Activated T-helper 1 cell treated with Interleukin-2 at 50 U/mL for 16 hours (primary cell): Measurements from ENCODE around the gene TRIO.

Experiments used
- DNase-seq: peaks from one replicate; pipeline ENCODE4 v3.0.0-alpha.2; 2020; ENCODE audit warnings: low read depth

Gene TRIO

DNA sequence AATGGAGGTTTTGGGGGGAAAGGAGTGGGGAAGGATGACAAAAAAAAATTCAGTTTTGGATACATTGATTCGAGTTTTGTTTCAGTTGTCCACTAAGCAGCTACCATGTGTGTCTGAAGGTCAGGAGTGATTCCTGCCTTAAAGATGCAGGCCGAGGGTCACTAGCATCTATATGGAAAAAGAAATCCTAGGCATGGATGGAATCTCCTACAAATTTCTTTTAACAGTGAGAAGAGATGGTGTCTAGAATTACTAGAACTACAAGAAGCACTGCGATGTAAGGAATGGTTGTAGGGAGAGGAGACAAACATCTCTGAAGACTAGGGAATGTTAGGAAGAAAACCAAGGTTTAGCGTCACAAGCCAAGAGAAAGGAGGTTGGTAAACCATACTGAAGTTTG, 19.6 kb upstream of the TRIO start:
- no peak for DNase-seq

DNA sequence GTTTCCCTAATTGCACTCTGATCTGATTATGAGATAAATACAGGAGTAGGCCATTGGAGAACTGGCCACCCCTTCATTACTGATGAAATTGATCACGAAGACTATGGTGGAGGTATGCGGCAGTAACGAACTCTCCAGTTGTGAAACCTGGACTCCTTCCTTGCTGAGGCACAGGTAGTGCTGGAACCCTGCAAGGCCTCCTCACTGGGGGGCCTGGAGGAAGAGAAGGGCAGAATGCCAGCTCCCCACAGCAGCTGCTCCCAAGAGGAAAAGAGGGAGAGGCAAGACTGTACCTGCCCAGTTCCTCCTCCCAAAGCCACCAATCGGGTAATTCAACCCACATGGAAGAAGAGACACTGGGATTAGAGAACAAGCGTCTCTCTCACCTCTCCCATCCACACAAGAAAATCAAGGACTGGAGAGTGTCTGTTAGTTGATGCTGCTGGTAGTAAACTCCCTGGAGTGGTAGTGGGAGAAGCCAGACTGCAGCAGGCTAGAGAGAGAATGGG, 19.1 kb upstream of the TRIO start:
- DNase-seq, result no peak

DNA sequence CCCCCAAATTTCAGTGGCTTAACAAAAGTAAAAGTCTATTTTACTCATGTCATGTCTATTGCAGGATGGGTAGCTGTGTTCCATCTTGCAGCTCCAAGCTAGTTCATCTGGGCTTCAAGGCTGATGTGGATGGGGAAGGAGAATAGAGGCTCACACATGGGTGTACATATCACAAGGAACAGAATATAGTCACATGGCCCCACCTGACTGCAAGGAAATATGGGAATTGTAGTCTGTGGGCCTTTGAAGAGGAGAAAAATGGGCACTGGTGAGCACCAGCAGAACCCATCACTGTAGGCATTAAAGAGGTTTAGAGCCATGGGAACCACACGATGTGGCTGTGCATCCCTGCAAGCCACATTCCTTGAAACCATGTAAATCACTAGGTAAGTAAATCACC, 17.9 kb upstream of the TRIO start:
- no peak for DNase-seq

DNA sequence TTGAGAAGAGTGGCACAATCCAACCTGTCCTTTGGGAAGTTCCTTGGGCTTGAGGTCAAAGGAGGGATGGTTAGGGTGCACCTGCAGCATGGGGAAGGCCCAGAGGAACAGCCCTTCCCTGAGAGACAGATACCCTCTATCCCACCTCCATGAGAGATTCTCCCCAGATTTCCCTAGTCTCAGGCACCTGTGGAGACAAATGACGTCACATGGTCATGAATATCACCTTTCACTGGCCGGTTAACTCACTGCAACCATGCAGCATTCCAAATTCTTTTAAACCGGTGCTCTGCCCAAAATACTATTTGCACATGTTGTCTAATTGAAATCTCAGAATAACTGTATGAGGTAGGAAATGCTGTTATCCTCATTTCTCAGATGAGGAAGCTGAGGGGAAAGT, 15.6 kb upstream of the TRIO start:
- DNase-seq, result no peak

DNA sequence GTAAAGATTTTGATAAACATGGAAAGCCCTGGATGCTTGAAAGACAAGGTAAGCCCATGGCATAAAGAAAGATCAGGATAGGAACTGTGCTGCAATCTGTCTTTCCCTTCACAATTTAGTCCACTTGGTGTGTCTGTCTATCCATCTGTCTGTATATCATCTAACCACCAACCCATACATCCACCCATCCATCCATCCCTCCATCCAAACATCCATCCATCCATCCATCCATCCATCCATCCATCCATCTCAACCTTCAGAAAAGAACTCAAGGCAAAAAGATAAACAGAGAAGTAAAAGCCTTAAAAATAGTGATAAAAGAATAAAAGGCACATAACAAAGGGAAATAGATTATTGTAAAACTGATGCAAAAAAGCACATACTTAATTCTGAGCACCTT, 15.1 kb upstream of the TRIO start:
- DNase-seq, result no peak

DNA sequence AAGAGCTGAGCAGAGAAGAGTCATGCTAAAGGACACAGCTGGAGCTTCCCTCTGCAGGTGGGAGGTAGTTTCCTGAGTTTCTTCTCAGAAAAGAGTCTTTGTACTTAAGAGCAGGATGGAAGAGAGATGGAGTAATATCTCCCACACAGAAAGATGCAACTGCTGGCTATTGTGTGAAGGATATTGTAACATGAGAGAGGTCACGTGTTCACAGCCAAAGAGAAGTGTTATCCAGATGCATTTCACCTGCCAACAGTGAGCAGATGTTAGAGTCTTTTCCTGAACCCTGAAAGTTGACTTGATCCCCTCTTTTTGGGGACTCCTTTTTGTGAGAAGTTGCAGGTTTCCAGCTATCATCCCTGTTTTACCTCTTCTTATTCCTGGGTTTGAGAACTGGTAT, 14.0 kb upstream of the TRIO start:
- no peak for DNase-seq

DNA sequence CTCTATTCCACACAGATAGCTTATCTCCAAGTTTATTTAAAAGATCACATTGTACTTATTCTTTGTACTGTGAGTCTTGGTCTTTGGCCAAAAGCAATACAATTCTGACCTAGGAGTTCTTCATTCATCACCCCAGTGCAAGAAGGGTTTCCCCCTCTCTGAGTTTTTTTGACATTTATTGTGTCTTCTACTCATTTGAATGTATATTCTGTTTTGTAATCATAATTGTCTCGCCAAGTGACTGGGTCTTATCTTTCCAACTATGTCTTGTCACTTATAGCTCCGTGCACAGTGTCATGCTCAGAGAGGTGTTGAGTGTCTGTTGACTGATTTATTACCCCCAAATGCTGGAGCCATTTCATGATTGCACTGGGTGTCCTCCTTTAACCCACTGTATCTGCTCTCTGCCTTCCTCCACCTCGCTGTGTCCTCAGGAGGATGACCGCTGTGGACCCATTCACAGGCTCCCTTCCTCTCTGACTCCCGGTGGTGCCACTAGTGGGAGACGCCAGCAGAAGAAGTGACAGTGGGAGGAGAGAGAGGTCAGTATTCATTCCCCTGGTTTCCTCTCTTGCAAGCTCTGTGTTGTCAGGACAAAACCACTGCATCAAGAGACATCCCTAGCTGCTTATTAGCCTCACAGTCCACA, 11.2 kb upstream of the TRIO start:
- DNase-seq, result no peak

DNA sequence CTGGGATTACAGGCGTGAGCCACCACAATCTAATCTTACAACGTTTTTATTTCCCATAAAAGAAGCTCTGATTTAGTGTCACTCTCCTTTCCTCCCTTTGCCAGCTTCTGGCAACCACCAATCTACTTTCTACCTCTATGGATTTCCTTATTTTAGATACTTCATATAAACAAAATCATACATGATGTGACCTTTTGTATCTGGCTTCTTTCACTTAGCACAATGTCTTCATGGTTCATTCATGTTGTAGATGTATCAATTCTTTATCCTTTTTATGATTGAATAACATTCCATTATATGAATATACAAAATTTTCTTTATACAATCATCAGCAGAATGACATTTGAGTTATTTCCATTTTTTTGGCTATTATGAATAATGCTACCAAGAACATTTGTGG, 9.7 kb upstream of the TRIO start:
- DNase-seq, result no peak

DNA sequence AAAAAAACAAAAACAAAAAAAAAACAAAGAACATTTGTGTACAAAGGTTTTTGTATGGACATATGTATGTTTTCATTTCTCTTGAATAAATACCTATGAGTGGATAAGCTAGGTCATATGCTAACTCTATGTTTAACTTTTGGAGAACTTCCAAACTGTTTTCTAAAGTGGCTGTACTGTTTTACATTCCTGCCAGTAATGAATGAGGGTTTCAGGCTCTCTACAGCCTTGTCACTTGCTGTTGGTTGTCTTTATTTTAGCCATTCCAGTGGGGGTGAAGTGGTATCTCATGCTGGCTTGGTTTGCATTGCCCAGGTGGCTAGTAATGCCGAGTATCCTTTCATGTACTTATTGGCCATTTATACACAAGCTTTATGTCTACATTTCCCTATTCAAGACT, 9.1 kb upstream of the TRIO start:
- no peak for DNase-seq

DNA sequence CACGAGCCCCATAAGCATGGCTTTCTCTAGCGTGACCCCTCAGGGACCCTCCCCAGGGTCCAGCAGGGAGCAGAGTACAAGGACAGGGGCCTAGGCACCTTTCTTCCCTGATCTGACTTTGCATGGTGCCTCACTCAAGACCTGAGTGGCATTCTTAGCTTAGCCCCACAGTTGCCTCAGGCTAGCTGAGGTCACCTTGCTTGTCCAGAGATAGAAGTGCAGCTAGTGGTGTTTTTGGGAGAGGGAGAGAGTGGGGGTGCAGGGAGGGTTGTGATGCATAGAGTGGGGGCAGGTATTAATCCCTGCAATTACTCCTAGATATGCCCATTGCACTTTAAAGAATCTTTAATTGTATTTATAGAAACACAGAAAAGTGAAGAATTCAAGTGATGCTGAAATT, 8.4 kb upstream of the TRIO start:
- no peak for DNase-seq

DNA sequence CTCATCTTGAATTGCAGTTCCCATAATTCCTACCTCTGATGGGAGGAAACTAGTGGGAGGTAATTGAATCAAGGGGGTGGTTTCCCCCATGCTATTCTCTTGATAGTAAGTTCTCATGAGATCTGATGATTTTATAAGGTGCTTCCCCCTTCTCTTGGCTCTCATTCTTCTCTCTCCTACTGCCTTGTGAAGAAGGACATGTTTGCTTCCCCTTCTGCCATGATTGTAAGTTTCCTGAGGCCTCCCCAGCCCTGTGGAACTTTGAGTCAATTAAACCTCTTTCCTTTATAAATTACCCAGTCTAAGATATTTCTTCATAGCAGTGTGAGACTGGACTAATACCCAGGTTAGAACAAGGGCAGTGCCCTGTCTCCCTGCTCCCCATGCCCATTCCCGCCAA, 7.5 kb upstream of the TRIO start:
- DNase-seq, result no peak

DNA sequence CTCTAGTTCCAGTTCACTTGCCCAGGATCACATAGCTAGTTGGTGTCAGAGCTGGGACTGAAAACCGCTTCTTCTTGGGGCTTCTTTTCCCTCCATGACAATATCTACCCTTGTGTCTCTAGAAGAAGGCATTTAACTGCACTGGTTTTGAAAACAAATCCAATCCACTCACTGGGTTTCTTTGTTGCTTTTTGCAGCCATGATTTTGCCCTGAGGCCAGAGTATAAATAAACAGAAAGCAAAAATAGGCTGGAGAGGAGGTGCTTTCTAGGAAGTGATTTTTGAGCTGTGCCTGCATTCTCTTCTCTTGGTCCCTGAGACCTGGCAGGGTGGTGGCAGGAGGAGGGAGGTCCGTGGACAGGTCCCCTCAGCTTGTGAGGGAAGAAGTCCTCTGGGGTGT, 6.9 kb upstream of the TRIO start:
- DNase-seq, result no peak

DNA sequence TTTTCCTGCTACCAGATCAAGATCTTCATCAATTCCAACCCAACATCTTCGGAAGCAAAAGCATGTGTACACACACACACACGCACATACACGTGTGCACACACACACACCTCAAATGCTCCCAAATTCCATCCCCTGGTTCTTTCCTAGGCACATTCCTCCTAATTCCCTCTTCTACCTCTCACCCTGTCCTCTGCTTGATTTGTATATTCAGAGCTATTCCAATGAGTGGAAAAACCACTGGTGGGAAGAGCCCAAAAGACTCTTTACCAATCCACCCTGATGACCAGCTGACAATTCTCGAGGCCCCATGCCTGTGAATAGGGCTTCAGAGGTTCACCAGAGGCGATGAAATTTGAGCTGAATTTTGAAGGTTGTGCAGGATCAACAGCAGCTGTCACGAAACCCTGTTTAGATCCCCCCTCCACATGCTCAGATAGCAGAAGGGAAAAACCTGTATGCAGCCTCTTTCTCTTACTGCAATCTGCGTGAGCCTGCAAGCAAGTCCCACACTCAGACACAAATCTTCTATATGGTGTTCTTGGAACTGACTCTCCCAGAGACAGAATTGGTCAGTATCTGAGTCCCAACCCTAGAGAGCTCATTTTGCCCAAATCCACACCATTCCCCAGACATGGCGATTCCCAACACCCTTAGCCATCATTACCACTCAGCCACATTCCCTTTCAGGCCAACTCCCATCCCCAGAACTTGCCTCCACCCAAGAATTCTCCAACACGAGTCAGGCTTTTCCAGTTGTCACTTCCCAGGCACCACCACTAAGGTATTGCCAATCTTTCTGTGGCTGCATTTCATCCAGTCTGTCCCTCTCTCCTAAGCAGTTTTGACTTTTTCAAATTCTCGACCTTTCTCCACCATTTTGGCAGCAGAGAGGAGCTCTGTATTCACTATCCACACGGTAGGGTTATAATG, 4.3 kb upstream of the TRIO start:
- DNase-seq, result no peak

DNA sequence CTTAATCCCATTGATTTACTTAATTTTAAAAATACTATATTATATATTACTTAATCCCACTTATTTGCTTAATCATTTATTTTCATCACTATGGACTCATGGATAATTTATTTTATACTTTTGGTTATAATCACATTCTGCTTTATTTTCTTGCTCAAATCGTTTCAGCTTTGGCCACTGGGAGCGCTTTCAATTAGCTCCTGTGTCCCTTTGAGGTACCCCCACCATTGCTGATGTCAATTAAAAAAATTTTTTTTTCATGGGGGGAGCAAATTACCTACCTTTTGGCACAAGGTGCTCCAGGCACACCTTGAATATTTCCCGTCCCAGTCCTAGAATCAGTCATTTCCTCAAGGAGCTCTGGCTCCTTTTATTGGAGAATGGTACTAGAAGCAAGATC, 1.4 kb upstream of the TRIO start:
- no peak for DNase-seq

DNA sequence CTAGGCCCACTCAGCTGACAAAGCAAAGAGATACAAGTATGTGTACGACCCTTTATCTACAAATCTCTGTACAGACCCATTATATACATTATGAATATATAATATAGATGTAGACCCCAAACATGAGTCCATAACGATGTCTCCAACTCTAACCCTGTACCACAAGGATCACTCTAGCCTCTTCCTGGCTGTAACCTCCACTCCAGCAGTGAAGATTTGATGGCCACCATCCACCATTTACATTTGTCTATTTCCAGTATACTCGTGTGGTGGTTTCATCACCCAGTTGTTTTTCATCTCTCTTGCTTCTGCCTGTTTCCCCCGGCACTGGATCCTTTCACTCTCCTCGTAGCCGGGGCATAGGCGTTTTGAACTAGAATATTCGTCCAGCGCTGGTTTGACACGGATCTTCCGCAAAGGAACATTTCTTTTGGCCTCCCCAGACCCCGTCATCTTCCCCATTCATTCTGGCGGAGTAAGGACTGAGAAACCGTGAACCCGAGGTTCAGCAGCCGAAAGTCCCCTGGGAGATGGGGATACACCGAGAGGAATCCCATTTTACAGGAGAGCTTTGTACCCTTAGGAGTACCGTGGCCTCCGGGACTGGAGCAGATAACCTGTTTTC, 828 bp upstream of the TRIO start:
- no peak for DNase-seq

DNA sequence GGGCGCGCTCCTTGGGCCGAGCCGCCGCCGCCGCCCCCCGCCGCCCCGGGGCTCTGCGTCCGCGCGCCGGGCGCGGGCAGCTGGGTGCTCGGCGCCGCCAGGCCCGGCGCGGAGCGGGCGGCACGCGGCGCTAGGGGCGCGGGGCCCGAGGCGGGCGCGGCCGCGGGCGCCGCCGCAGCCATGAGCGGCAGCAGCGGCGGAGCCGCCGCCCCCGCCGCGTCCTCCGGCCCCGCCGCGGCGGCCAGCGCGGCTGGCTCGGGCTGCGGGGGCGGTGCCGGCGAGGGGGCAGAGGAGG, 351 bp downstream of the TRIO start:
- no peak for DNase-seq

DNA sequence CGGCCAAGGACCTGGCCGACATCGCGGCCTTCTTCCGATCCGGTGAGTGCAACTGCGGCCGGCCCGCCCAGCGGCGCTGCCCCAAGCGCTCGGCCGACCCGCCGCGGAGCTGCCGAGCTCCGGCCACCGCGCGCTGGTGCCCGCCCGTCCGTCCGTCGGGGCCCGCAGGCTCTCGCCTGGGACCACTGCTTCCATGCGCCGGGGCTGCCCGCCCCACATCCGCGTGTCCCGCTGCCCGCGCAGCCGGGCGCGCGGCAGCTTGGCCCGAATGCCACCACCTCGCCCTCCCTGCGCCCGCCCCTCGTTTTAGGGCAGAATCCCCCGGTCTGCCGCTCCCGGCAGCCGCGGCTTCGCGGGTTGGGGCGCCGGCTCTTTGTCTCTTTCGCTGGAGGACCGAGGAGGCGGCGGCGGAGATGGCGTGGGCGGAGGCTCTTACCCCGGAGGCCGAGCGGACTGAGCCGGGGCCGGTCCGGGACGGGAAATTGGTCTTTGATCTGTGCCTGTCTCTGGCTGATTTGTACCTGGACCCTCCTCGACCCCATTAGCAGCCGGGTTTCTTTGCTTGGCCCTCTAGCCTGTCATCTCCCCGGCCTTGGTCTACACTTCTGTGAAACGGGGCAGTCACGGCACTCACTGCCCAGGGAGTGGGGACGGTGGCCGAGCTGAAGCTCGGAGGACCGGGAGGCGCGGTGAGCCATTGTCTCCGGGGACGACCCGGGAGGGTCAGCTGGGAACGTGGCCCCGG, 871 bp downstream of the TRIO start:
- no peak for DNase-seq

DNA sequence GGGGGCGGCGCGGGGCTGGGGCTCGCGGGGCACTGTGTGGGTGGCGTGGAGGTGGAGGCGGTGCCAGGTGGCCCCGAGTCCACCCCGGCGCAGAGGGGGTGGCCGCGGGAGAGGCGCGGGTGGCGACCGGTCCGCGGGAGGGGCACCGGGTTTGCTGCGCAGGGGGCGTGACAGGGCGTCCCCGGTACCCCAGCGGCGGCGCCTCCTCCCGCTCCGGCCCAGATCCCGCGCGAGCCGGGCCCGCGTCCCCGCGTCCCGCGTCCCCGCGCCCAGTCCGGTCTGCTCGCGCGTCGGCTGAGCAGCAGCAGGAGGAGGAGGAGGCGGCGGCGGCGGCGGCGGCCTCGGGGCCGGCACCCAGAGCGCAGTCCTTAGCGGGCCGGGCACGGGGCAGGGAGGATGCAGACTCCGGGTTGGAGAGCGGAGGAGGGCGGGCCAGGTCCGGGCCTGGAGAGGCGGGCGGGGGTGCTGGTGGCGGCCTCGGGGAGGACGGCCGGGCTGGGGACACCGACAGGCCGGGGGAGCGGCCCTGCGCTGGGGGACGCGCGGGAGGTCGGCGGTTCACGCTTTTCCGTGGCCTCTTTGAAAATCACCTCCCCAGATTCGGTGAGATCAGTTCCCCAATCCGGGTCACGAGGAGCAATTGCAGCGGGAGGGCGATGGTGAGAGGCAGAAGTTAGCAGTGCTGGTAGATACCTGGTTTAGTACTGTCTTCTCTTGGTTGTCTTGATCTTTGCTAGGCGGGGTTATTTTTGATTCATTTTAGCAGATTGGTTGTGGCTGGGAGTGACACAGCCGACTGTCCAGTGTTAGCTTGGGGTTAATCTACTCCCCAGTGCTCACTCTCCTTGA, 1.7 kb downstream of the TRIO start:
- DNase-seq, result no peak

DNA sequence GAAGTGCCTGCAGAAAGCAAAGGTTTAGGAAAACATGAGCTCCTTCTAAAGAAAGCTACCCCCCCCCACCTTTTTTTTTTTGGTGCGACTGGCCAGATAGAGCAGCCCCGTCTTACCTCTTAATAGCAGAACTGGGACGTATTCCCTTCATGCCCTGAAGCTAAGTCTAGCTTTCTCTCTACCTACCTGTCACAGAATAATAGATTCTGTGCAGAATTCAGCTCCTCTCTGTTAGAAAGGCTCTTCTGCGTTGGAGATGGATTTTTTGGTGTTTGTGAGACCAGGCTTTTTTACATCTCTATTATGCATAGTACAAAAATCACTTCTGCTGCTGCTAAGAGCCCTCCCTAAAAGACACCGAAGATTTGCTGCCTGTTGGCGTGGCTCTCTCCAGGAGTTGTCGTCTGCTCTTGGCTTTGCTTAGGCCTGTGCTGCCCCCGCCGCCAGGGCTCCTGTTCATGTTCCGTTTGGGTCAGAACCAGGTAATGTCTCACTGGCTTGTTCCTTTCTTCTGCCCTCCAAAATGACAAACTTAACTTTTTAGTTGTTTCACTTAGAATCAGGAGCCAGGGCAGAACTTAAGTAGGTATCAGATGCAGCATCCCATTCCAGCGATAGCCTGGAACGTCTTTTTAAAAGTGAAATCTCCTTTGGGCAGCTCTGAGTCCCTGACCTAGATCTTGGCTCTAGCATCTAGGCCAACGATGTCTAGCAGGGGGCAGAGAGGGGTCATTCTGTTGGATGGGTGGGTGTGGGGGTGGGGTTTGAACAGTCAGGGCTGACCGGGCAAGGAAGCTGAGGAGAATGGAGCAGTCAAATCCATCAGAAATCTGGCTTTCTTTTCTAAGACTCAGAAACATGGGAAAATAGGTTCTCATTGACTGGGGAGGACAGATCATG, 2.5 kb downstream of the TRIO start:
- no peak for DNase-seq

DNA sequence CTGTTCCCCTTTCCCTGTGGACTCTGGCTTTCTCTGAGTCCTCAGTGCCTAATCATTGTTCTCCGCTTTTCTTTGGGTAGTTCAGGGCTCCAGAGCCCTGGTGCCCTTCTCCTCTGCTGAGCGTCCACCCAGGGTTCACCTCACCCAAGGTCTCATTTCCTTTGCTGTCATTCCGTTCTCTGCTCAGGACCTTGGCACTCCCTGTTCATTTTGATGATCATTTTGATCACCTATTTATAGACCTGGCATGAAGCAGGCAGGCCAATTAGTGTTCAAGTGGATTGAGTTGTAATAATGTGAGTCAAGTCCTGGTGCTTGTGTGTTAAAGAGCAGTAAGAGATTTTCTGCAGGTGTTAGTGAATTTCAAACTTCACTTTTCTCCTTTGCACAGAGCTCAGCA, 3.6 kb downstream of the TRIO start:
- DNase-seq, result no peak

DNA sequence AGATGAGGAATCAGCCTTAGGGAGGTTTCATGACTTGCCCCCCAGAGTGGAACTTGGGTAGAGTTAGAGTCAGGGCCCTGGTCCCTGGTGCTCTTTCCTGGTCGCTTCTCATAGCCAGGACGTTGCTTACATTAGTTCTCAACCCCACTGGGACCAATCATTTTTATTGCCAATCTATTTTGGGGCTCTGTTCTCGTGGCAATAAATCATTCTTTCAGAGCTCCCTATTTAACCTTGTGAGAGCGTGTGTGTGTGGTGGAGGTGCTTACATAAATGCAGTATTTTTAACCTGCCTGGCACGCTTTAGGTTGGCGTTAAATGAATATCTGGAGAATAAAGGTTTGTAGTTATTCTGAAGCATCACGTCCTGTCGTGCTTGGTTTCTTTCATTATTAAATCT, 4.1 kb downstream of the TRIO start:
- no peak for DNase-seq
